HUES48 (cell line): ENCODE data around the gene ACSBG1.

Experiments
- H3K27ac ChIP-seq: one replicate; pipeline ENCODE4 v1.7.0; 2013; ENCODE audit warnings: low read depth, low read length, inconsistent platforms
- H3K27me3 ChIP-seq: 2 replicates; pipeline ENCODE4 v1.6.1; 2013; ENCODE audit warnings: mild to moderate bottlenecking, low read length; ENCODE audit not compliant: control insufficient read depth, insufficient read depth
- H3K36me3 ChIP-seq: 2 replicates; pipeline ENCODE4 v1.6.1; 2013; ENCODE audit warnings: low read length; ENCODE audit not compliant: control insufficient read depth, insufficient read depth
- H3K4me1 ChIP-seq: 2 replicates; pipeline ENCODE4 v1.6.1; 2013; ENCODE audit warnings: mild to moderate bottlenecking, low read length; ENCODE audit not compliant: control insufficient read depth, insufficient read depth
- H3K4me3 ChIP-seq: 2 replicates; pipeline ENCODE4 v1.5.1; 2013; ENCODE audit warnings: mild to moderate bottlenecking, low read depth, low read length
- H3K9ac ChIP-seq: 2 replicates; pipeline ENCODE4 v1.6.1; 2013; ENCODE audit warnings: mild to moderate bottlenecking, low read depth, low read length, moderate library complexity
- H3K9me3 ChIP-seq: 2 replicates; pipeline ENCODE4 v1.6.1; 2013; ENCODE audit warnings: low read length; ENCODE audit not compliant: control insufficient read depth, insufficient read depth

Gene ACSBG1

GRCh38 chr15:78200276-78200930, 34.0 kb downstream of the ACSBG1 start:
- H3K9me3 ChIP-seq, result no peaks in the 10 kb centered on the region
- no peaks in the 10 kb centered on the region for H3K27me3 ChIP-seq
- no peaks in the 10 kb centered on the region for H3K36me3 ChIP-seq
- no peaks in the 10 kb centered on the region for H3K4me1 ChIP-seq
- no peak overlapping the region for H3K27ac ChIP-seq
- no peak overlapping the region for H3K9ac ChIP-seq
- H3K4me3 ChIP-seq, result no peak overlapping the region

GRCh38 chr15:78197632-78198031, 36.7 kb downstream of the ACSBG1 start:
- Histone ChIP-seq H3K36me3 (no peaks in the 10 kb centered on the region), H3K4me1 (no peaks in the 10 kb centered on the region), H3K27me3 (no peaks in the 10 kb centered on the region), H3K27ac (no peak overlapping the region), H3K9ac (no peak overlapping the region), H3K9me3 (no peaks in the 10 kb centered on the region), H3K4me3 (no peak overlapping the region)

DNA sequence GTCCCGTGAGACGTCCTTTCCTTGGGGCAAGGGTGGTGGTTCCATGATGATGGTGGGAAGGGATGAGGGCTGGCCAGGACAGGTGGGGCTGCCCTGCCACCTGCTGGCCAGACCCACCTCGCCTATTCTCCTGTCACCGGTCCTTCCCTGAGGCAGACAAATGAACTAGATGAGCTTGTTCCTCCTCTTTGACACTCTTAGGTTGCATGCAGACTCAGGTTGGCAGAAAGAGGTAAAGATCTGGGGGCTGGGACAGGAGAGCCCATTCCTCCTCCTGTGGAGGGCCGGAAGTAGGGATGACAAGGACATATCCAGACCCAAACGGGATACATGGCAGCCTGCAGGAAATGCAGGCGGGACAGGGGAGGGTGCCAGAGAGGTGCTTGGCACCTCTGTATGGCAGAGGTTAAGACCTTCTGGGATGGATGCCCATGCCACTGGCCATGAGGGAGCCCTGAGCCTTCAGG, 38.6 kb downstream of the ACSBG1 start:
- Histone ChIP-seq H3K9me3 (no peaks in the 10 kb centered on the region), H3K4me1 (no peaks in the 10 kb centered on the region), H3K4me3 (no peak overlapping the region), H3K27ac (no peak overlapping the region), H3K27me3 (no peaks in the 10 kb centered on the region), H3K9ac (no peak overlapping the region), H3K36me3 (no peaks in the 10 kb centered on the region)

- no peaks in the 10 kb centered on the region for H3K4me1 ChIP-seq
- no peak overlapping the region for H3K4me3 ChIP-seq
- no peak overlapping the region for H3K27ac ChIP-seq
- no peaks in the 10 kb centered on the region for H3K9me3 ChIP-seq
- H3K36me3 ChIP-seq, result no peaks in the 10 kb centered on the region
- H3K27me3 ChIP-seq, result no peaks in the 10 kb centered on the region
- H3K9ac ChIP-seq, result no peak overlapping the region
These were observed 39.8 kb downstream of the ACSBG1 start for GRCh38 chr15:78194568-78194925.

DNA sequence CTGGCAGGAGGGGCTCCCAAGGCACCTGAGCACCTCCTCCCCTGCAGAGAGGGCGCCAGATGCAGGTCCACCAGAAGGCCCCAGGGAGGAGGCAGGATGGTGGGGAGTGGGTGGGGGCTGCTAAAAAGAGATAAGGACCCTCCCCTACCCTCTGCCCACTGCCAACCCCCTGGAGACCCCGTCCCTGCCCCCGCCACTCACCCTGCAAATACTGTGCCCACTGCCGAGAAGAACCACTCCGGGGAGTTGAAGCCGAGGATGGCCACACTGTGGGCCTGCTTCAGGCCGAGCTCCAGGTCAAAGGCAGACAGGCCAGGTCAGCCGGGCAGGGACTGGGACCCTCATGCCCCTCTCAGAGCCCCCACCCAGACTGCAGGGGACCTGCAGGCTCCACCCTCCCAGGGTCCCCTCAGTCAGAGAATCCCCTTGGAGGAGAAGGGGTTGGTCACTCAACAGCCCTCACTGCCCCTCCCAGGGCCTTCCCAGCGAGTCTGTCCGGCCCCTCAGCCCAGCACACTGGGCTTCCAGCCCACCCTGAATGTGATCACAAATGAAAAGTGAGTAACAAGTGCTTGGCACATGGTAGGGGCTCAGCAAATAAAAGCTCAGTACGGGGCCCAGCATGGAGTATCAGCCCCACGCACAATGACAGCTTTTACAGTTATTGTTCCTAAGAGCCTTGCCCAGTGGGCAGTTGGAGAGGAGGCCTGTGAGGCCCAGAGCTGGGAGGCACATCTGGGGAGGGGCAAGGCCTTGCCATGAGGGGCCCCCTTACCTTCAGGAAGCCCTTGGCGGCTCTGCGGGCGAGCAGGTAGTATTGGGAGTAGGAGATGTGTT, 40.4 kb downstream of the ACSBG1 start:
- Histone ChIP-seq H3K4me3 (no peak overlapping the region), H3K9ac (no peak overlapping the region), H3K27me3 (no peaks in the 10 kb centered on the region), H3K27ac (no peak overlapping the region), H3K9me3 (no peaks in the 10 kb centered on the region), H3K36me3 (no peaks in the 10 kb centered on the region), H3K4me1 (no peaks in the 10 kb centered on the region)

GRCh38 chr15:78192826-78193594, 41.4 kb downstream of the ACSBG1 start:
- Histone ChIP-seq H3K27ac (no peak overlapping the region), H3K4me3 (no peak overlapping the region), H3K27me3 (no peaks in the 10 kb centered on the region), H3K4me1 (no peaks in the 10 kb centered on the region), H3K9ac (no peak overlapping the region), H3K36me3 (no peaks in the 10 kb centered on the region), H3K9me3 (no peaks in the 10 kb centered on the region)

- Histone ChIP-seq H3K9ac (no peak overlapping the region), H3K9me3 (no peaks in the 10 kb centered on the region), H3K27me3 (no peaks in the 10 kb centered on the region), H3K4me3 (no peak overlapping the region), H3K36me3 (no peaks in the 10 kb centered on the region), H3K4me1 (no peaks in the 10 kb centered on the region), H3K27ac (no peak overlapping the region)
These were observed 51.5 kb downstream of the ACSBG1 start for GRCh38 chr15:78182821-78183220.

DNA sequence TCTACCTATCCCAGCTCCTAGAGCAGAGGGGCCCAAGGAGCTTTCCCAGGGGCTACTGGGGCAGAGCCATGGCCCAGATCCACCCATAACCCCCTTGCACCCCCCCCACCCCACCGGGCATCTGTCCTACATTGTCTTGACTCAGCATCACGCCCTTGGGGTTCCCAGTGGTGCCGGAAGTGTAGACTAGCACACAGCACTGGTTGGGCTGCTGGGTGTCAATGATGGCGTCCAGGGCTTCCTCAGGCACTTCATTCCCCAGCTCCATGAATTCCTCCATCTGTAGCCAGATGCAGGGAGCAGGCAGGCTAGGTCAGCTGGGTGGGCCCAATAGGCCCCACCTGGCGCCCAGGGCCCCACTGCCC, 52.0 kb downstream of the ACSBG1 start:
- no peak overlapping the region for H3K27ac ChIP-seq
- H3K36me3 ChIP-seq, result no peaks in the 10 kb centered on the region
- no peaks in the 10 kb centered on the region for H3K27me3 ChIP-seq
- H3K4me3 ChIP-seq, result no peak overlapping the region
- no peaks in the 10 kb centered on the region for H3K9me3 ChIP-seq
- no peaks in the 10 kb centered on the region for H3K4me1 ChIP-seq
- no peak overlapping the region for H3K9ac ChIP-seq

DNA sequence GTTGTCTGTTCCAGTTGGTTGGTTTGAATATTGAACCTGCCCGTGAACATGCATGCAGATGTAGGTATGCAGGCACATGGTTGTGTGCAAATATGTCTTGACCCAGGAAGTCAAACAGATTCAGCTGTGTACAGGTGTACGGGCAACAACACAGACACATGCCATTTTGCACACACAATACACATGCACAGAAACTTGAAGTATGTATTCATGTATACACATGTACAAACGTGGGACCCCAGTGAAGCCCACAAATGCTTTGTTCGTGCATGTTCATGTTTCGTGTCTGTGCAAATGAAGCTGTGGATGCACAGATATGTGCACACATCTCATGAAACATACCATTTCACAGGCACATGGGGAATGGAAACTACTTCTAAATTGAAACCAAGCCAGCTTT, 54.5 kb downstream of the ACSBG1 start:
- Histone ChIP-seq H3K9me3 (no peaks in the 10 kb centered on the region), H3K4me1 (no peaks in the 10 kb centered on the region), H3K27ac (no peak overlapping the region), H3K9ac (no peak overlapping the region), H3K36me3 (no peaks in the 10 kb centered on the region), H3K4me3 (no peak overlapping the region), H3K27me3 (no peaks in the 10 kb centered on the region)

- H3K9ac ChIP-seq, result no peak overlapping the region
- H3K36me3 ChIP-seq, result no peaks in the 10 kb centered on the region
- H3K4me3 ChIP-seq, result no peak overlapping the region
- H3K4me1 ChIP-seq, result no peaks in the 10 kb centered on the region
- no peak overlapping the region for H3K27ac ChIP-seq
- H3K9me3 ChIP-seq, result no peaks in the 10 kb centered on the region
- H3K27me3 ChIP-seq, result no peaks in the 10 kb centered on the region
These were observed 55.0 kb downstream of the ACSBG1 start for GRCh38 chr15:78179286-78179840.

- Histone ChIP-seq H3K9ac (no peak overlapping the region), H3K9me3 (no peaks in the 10 kb centered on the region), H3K27ac (no peak overlapping the region), H3K27me3 (no peaks in the 10 kb centered on the region), H3K36me3 (no peaks in the 10 kb centered on the region), H3K4me1 (no peaks in the 10 kb centered on the region), H3K4me3 (no peak overlapping the region)
These were observed 56.3 kb downstream of the ACSBG1 start for GRCh38 chr15:78178064-78178463.
